ENCODE results near the gene WDR1.

Gene WDR1

DNA sequence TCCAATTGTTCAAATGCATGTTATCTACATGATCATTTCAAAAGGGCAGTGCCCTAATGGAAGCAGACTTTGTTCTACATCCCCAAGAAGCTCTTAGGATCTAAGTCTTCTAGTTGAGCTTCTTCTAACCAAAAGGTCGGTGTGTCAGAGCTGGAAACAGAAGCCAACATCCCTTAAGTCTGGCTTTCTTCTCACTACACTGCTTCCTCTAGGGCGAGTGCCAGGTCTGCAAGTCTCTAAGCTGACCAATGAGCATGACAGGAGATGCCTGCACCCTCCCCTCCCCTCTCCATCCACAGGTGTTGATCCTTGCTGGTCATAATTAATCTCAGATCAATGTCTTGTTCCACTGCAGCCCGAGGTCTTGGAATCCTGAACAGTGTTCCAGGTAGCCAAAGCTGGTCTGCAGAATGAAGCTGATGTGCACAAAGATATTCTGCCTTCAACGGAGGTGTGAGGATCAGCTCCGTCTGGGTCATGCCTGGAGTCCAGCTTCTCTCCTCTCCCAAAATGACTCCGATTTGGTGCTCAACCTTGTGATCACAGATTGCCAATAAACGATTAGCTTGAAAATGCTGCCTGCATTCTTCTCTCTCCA lies 44.1 kb downstream of the WDR1 start:
- 92% methylated on average over 7 of the region's 7 CpGs for WGBS
- H3K27me3 ChIP-seq (ENCODE audit: insufficient read depth, low read length), result no peaks in the 10 kb centered on the region
- H3K4me3 ChIP-seq (ENCODE audit: low read length), result no peak overlapping the region
- no peak overlapping the region for H3K9ac ChIP-seq (ENCODE audit: low read depth, low read length)
- H3K36me3 ChIP-seq (ENCODE audit: insufficient read depth, low read length), result peaks cover 55% of the 10 kb centered on the region
- no peaks in the 10 kb centered on the region for H3K9me3 ChIP-seq (ENCODE audit: insufficient read depth, low read depth, low read length)
- no peaks in the 10 kb centered on the region for H3K4me1 ChIP-seq (ENCODE audit: insufficient read depth, low read length)
- H3K27ac ChIP-seq (ENCODE audit: low read depth, low read length), result no peak overlapping the region

DNA sequence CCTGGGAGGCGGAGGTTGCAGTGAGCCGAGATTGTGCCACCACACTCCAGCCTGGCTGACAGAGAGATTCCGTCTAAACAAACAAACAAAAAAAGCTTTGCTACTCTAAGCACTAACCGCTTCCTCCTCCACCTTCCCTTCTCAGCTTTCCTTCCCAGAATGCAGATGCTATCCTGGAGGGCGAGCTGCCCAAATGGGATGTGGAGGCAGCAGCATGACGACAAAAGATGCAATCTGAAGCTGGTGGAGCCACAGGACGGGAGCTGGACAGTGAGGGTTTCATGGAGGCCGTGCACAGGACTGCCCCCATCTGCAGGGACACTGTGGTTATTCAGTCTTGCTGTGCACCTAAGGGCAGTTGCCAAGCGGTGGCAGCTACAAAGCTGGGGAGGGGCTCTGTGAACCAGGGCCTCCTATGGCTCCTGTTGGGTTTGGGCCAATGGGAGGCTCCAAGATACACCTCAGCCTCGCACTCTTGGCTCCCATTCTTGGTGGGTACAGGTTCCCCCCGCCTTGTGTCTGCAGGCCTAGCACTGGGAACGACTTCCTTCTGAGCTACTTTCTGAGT lies 47.4 kb downstream of the WDR1 start:
- Histone ChIP-seq H3K27ac (ENCODE audit: low read depth, low read length) (no peak overlapping the region), H3K4me3 (ENCODE audit: low read length) (no peak overlapping the region), H3K9me3 (ENCODE audit: insufficient read depth, low read depth, low read length) (no peaks in the 10 kb centered on the region), H3K36me3 (ENCODE audit: insufficient read depth, low read length) (peaks cover 22% of the 10 kb centered on the region), H3K27me3 (ENCODE audit: insufficient read depth, low read length) (no peaks in the 10 kb centered on the region), H3K9ac (ENCODE audit: low read depth, low read length) (no peak overlapping the region), H3K4me1 (ENCODE audit: insufficient read depth, low read length) (peaks cover 2% of the 10 kb centered on the region; the same call in 1 of the 2 replicates)
- 93% methylated on average over 12 of the region's 12 CpGs for WGBS

DNA sequence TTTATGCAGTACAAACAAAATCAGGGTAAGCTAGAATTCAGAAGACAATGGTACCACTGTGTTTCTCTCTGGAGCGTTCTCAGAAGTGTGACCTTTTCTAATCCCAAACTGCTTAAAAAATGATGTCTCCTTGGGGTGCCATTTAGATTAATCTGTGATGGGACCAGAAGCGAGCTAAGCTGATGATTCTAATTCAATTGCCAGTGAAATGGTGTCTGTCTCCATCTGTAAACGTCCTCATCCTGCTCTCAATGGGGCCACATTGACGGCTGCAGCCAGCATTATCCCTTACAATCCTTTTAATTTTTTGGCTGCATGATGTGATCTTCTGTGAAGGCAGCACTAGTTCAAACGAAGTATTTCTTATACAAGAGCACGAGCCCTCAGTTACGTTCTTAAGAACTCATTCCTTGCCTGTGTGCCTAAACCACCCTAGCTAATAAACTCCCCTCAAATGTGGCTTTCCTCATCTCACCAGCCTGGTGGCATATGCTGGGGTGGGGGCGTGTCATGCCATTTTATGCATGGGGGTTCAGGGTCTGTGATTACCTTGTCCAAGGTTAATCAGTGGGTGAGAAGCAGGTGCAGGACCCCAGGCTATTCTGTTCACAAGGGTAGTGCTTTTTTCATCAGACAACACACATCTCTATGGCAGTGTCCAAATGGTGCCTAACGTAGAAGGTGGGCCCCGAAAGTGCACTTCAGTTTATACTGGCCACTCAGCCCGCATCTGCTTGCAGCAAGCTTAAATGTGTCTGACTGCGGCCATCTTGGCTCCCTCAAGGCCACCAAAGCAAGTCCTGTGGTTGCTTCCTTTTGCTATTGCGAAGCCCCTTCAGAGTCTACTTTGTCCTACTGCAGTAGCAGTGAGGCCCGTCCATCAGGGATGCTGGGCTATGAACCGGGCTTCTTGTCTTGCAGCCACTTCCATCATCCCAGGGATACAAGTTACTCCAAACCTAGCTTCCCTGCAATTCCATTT lies 49.6 kb downstream of the WDR1 start:
- 91% methylated on average over 15 of the region's 15 CpGs for WGBS
- H3K9ac ChIP-seq (ENCODE audit: low read depth, low read length), result no peak overlapping the region
- H3K36me3 ChIP-seq (ENCODE audit: insufficient read depth, low read length), result no peaks in the 10 kb centered on the region
- no peak overlapping the region for H3K4me3 ChIP-seq (ENCODE audit: low read length)
- no peaks in the 10 kb centered on the region for H3K9me3 ChIP-seq (ENCODE audit: insufficient read depth, low read depth, low read length)
- peaks cover 16% of the 10 kb centered on the region for H3K4me1 ChIP-seq (ENCODE audit: insufficient read depth, low read length)
- H3K27ac ChIP-seq (ENCODE audit: low read depth, low read length), result no peak overlapping the region
- no peaks in the 10 kb centered on the region for H3K27me3 ChIP-seq (ENCODE audit: insufficient read depth, low read length)

DNA sequence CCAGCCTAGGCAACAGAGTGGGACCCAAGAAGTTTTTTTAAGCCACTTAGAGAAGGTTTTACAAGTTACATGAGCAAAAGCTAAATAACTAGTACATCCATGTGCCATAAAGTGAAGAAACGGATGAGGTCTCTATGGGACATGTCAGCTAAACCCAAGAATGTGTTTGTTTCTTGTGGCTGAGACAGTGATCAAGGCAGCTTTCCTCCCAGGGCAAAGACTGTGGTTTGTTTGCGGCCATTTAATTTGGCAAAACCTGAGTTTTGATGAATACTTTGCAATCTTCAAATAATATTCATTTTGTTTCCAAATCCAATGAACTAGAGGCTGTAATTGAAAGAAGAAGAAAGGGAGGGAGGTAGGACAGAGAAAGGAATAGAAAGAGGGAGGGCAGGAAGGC lies 50.4 kb downstream of the WDR1 start:
- 94% methylated on average over 1 of the region's 2 CpGs for WGBS
- no peaks in the 10 kb centered on the region for H3K9me3 ChIP-seq (ENCODE audit: insufficient read depth, low read depth, low read length)
- H3K4me1 ChIP-seq (ENCODE audit: insufficient read depth, low read length), result peaks cover 16% of the 10 kb centered on the region
- no peak overlapping the region for H3K27ac ChIP-seq (ENCODE audit: low read depth, low read length)
- no peaks in the 10 kb centered on the region for H3K27me3 ChIP-seq (ENCODE audit: insufficient read depth, low read length)
- no peak overlapping the region for H3K9ac ChIP-seq (ENCODE audit: low read depth, low read length)
- H3K4me3 ChIP-seq (ENCODE audit: low read length), result no peak overlapping the region
- H3K36me3 ChIP-seq (ENCODE audit: insufficient read depth, low read length), result no peaks in the 10 kb centered on the region

DNA sequence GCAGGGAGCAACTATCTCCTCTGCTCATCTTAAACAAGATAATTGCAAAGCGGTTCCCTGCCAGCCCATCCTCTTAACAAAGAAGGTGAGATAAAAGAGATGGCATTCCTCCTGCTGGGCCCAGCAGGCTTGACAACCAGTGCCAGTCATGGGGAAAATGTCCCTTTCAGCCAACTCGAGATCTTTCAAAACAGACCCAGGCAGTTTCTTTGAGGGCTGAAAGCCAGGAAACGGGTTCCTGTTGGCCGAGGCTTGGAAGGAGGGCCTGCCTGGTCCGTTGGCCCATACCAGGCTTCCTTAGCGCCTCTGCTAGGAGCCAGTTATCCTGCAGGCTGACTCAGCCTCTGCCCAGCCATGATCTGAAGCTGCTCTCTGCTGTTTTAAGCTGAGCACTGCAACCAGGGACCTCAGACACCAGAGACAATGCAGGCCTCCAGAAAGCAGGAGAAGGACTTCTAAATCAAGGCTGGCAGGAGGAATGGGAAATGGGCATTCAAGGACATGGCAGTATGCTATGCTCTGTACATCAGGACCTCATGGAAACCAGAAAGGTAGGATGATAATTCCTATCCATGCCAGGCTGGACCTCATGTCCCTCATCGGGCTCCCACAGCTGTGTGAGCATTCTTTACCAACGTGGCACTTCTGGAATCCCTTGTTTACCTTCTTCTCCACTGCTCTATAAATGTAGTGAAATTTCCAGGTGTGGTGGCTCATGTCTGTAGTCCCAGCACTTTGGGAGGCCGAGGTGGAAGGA lies 52.9 kb downstream of the WDR1 start:
- H3K4me1 ChIP-seq (ENCODE audit: insufficient read depth, low read length), result peaks cover 16% of the 10 kb centered on the region
- no peak overlapping the region for H3K4me3 ChIP-seq (ENCODE audit: low read length)
- peak overlapping the region; percentile 76 for H3K27ac ChIP-seq (ENCODE audit: low read depth, low read length)
- H3K27me3 ChIP-seq (ENCODE audit: insufficient read depth, low read length), result no peaks in the 10 kb centered on the region
- 34% methylated on average over 9 of the region's 9 CpGs for WGBS
- H3K9ac ChIP-seq (ENCODE audit: low read depth, low read length), result no peak overlapping the region
- H3K36me3 ChIP-seq (ENCODE audit: insufficient read depth, low read length), result no peaks in the 10 kb centered on the region
- H3K9me3 ChIP-seq (ENCODE audit: insufficient read depth, low read depth, low read length), result no peaks in the 10 kb centered on the region

DNA sequence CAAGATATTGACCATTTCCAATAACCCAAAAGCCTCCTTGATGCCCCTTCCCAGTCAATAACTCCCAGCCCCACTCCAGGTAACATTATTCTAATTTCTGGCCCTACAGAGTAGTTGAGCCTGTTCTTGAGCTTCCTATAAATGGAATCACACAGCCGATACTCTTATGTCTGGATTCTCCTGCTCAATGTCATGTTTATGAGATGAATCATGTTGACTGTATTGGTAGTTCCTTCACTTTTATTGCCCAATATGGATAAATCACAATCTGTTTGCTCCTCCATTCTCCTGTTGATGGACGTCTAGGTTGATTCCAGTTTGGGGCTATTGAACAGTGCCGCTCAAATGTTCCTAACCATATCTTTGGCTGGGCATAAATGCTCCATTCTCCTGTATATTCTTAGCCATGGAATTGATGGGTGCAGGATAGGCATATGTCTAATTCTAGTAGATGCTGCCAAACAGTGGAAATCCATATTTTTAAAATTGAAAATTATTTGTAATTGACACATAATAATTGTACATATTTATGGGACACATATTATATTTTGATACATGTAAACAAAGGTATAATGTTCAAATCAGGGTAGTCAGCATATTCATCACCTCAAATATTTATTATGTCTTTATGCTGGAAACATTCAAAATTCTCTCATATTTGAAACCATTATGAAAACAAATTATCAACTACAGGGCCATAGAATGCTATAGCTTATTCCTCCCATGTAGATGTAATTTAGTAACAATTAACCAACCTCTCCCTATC lies 54.8 kb downstream of the WDR1 start:
- Histone ChIP-seq H3K27me3 (ENCODE audit: insufficient read depth, low read length) (no peaks in the 10 kb centered on the region), H3K9me3 (ENCODE audit: insufficient read depth, low read depth, low read length) (no peaks in the 10 kb centered on the region), H3K4me1 (ENCODE audit: insufficient read depth, low read length) (peaks cover 16% of the 10 kb centered on the region), H3K36me3 (ENCODE audit: insufficient read depth, low read length) (no peaks in the 10 kb centered on the region), H3K4me3 (ENCODE audit: low read length) (no peak overlapping the region), H3K27ac (ENCODE audit: low read depth, low read length) (no peak overlapping the region), H3K9ac (ENCODE audit: low read depth, low read length) (no peak overlapping the region)
- 100% methylated on average over 3 of the region's 3 CpGs for WGBS

DNA sequence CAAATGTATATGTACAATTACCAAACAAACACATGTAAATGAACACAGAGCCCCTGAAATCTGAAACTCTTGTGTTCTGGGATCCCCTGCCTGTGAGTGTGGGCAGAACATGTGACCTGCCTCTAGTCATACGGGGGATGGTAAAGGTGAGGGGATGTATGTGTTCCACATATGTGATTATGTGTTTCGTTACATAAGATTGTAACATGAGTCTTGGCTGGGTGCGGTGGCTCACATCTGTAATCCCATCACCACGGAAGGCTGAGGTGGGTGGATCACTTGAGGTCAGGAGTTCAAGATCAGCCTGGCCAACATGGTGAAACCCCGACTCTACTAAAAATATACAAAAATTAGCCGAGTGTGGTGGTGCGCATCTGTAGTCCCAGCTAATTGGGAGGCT lies 58.2 kb downstream of the WDR1 start:
- no peaks in the 10 kb centered on the region for H3K36me3 ChIP-seq (ENCODE audit: insufficient read depth, low read length)
- H3K27ac ChIP-seq (ENCODE audit: low read depth, low read length), result no peak overlapping the region
- whole genome bisulfite sequencing, result 94% methylated on average over 7 of the region's 7 CpGs
- H3K4me3 ChIP-seq (ENCODE audit: low read length), result no peak overlapping the region
- peaks cover 9% of the 10 kb centered on the region; the same call in 1 of the 2 replicates for H3K4me1 ChIP-seq (ENCODE audit: insufficient read depth, low read length)
- H3K27me3 ChIP-seq (ENCODE audit: insufficient read depth, low read length), result no peaks in the 10 kb centered on the region
- H3K9me3 ChIP-seq (ENCODE audit: insufficient read depth, low read depth, low read length), result no peaks in the 10 kb centered on the region
- H3K9ac ChIP-seq (ENCODE audit: low read depth, low read length), result no peak overlapping the region

DNA sequence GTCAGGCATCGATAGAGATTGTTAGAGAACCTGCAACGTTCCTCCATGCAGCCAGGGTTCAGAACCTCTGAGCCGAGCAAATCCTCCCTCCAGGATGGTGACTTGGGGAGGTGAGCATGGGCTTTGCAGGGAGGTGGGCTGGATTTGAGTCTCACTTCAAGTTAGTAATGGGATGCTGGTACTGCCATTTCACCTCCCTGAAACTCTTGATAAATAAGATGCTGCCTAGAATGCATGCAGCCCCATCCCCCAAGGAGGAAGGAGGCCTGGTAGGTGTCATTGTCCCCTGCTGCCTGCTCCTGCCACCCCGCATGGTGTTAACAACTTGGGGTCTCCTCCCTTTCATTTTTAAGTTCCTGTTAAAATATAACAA lies 59.6 kb downstream of the WDR1 start:
- no peaks in the 10 kb centered on the region for H3K27me3 ChIP-seq (ENCODE audit: insufficient read depth, low read length)
- H3K9ac ChIP-seq (ENCODE audit: low read depth, low read length), result no peak overlapping the region
- no peak overlapping the region for H3K4me3 ChIP-seq (ENCODE audit: low read length)
- WGBS, result 86% methylated on average over 4 of the region's 4 CpGs
- no peaks in the 10 kb centered on the region for H3K36me3 ChIP-seq (ENCODE audit: insufficient read depth, low read length)
- no peaks in the 10 kb centered on the region for H3K9me3 ChIP-seq (ENCODE audit: insufficient read depth, low read depth, low read length)
- H3K27ac ChIP-seq (ENCODE audit: low read depth, low read length), result no peak overlapping the region
- H3K4me1 ChIP-seq (ENCODE audit: insufficient read depth, low read length), result no peaks in the 10 kb centered on the region

DNA sequence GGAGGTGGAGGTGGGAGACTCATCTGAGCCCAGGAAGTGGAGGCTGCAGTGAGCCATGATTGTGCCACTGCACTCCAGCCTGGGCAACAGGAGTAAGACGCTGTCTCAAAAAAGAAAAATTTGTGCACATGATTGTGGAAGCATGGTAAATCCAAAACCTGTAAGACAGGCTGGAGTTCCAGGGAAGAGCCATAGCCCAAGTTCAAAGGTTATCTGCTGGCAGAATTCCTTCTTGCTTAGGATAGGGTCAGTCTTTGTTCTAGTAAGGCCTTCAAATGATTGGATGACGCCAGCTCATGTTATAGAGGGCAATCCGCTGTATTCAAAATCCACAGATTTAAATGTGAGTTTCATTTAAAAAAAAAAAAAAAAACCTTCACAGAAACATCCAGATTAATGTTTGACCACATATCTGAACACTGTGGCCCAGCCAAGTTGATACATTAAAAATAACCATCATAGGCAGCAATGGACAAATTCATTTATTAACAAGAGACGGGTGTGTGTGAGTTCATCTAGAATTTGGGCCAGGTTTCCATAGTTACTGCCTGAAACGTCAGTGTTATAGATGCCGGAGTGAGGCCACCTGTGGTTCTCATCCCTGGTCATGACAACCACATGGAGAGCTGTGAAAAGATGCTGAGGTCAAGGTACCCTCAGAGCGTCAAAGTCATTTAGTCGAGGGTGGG lies 60.1 kb downstream of the WDR1 start:
- H3K27me3 ChIP-seq (ENCODE audit: insufficient read depth, low read length), result no peaks in the 10 kb centered on the region
- 92% methylated on average over 8 of the region's 8 CpGs for WGBS
- H3K4me3 ChIP-seq (ENCODE audit: low read length), result no peak overlapping the region
- no peak overlapping the region for H3K9ac ChIP-seq (ENCODE audit: low read depth, low read length)
- H3K36me3 ChIP-seq (ENCODE audit: insufficient read depth, low read length), result no peaks in the 10 kb centered on the region
- H3K27ac ChIP-seq (ENCODE audit: low read depth, low read length), result no peak overlapping the region
- no peaks in the 10 kb centered on the region for H3K4me1 ChIP-seq (ENCODE audit: insufficient read depth, low read length)
- no peaks in the 10 kb centered on the region for H3K9me3 ChIP-seq (ENCODE audit: insufficient read depth, low read depth, low read length)

DNA sequence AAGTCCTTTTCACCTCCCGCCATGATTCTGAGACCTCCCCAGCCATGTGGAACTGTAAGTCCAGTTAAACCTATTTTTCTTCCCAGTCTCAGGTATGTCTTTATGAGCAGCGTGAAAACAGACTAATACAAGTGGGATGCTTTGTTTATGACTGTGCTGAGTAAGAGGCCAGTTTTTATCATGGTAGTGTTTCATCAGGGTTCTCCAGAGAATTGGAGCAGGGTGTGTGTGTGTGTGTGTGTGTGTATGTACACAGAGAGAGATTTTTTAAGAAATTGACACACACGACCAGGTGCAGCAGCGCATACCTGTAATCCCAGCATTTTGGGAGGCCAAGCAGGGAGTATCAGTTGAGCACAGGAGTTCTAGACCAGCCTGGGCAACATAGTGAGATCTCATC lies 60.7 kb downstream of the WDR1 start:
- no peak overlapping the region for H3K9ac ChIP-seq (ENCODE audit: low read depth, low read length)
- no peaks in the 10 kb centered on the region for H3K27me3 ChIP-seq (ENCODE audit: insufficient read depth, low read length)
- no peaks in the 10 kb centered on the region for H3K36me3 ChIP-seq (ENCODE audit: insufficient read depth, low read length)
- H3K4me1 ChIP-seq (ENCODE audit: insufficient read depth, low read length), result peaks cover 3% of the 10 kb centered on the region; the same call in 1 of the 2 replicates
- H3K4me3 ChIP-seq (ENCODE audit: low read length), result no peak overlapping the region
- WGBS, result 94% methylated on average over 4 of the region's 4 CpGs
- no peaks in the 10 kb centered on the region for H3K9me3 ChIP-seq (ENCODE audit: insufficient read depth, low read depth, low read length)
- H3K27ac ChIP-seq (ENCODE audit: low read depth, low read length), result no peak overlapping the region

Data from HUES64 (cell line).